ENCODE data around the gene SORT1. TPM values are rescaled to one million over a fixed set of nuclear protein-coding genes. Genes with fewer than 3 reads are reported as not detected.

SORT1 gene
- total RNA-seq, 4 donors from 2014 or later = 55.8 to 79.2 (median 68.3) TPM

GRCh38 chr1:109269212-109269980 is 128.3 kb downstream of the SORT1 start:
- no peak for TF ChIP-seq CTCF (IDR thresholded peaks at IDR 0.05)
- ATAC-seq (ENCODE audit: low FRiP score) (no peak), DNase-seq (ENCODE audit: low spot score) (no peak)

GRCh38 chr1:109268431-109269211 is 129.1 kb downstream of the SORT1 start:
- no peak for TF ChIP-seq CTCF (IDR thresholded peaks at IDR 0.05)
- no peak for ATAC-seq (ENCODE audit: low FRiP score)
- no peak for DNase-seq (ENCODE audit: low spot score)

GRCh38 chr1:109267743-109268300 is 129.9 kb downstream of the SORT1 start:
- no peak for ATAC-seq (ENCODE audit: low FRiP score)
- DNase-seq (ENCODE audit: low spot score) = no peak
- no peak for TF ChIP-seq CTCF (IDR thresholded peaks at IDR 0.05)

GRCh38 chr1:109266965-109267364 is 130.8 kb downstream of the SORT1 start:
- TF ChIP-seq CTCF (IDR thresholded peaks at IDR 0.05) = no peak
- no peak for ATAC-seq (ENCODE audit: low FRiP score)
- no peak for DNase-seq (ENCODE audit: low spot score)

- ATAC-seq (ENCODE audit: low FRiP score) (no peak), DNase-seq (ENCODE audit: low spot score) (no peak)
- no peak for TF ChIP-seq CTCF (IDR thresholded peaks at IDR 0.05)
Measured at GRCh38 chr1:109265741-109266330, 131.9 kb downstream of the SORT1 start.

- ATAC-seq (ENCODE audit: low FRiP score) = no peak
- no peak for DNase-seq (ENCODE audit: low spot score)
Measured at GRCh38 chr1:109265016-109265415, 132.7 kb downstream of the SORT1 start.

More at GRCh38 chr1:109265016-109265415, 132.7 kb downstream of the SORT1 start:
- no peak for TF ChIP-seq CTCF (IDR thresholded peaks at IDR 0.05)

All from omental fat pad (tissue), 4 donors.